ENCODE measurements around the gene TRIM67. TPM values are rescaled to one million over a fixed set of nuclear protein-coding genes. Genes with fewer than 3 reads are reported as not detected.
A peak's percentile ranks its signal among the peaks of the same experiment; 100 is the strongest.

The TRIM67 gene
- total RNA-seq, 1 experiment from 2014 or later: not detected

DNA sequence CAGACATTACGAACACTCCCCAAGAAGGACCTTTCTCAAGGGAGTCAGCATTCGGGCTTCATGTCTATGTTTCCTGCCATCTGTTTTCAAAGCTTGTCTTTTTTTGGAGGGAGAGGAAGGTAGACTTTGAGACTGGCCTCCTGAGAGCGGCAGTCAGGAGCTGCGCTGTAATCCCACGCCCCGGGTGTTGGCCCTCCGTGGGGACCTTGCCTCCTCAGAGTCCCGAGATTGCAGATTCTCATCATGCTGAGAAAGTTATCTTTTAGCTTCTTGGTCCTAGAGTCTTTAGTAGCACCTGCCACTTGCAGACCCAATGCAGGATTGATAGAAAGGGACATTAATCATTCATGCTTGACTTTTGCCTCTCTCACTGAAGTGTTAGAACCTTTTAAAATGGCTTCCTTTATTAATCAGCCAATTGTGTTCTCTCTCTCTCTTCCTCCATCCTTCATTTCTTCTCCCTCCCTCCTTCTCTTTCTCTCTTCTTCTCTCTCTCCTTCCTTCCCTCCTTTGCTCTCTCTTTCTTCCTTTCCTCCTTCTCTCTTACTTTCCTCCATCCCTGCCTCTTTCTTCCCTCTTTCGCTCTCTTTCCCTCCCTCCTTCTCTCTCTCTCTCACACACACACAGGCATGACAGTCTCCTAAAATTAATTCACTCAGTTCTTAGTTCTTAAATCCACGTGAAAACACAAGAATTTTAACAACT, 54.0 kb downstream of the TRIM67 start (continued):
- TF ChIP-seq, protein P1, sequence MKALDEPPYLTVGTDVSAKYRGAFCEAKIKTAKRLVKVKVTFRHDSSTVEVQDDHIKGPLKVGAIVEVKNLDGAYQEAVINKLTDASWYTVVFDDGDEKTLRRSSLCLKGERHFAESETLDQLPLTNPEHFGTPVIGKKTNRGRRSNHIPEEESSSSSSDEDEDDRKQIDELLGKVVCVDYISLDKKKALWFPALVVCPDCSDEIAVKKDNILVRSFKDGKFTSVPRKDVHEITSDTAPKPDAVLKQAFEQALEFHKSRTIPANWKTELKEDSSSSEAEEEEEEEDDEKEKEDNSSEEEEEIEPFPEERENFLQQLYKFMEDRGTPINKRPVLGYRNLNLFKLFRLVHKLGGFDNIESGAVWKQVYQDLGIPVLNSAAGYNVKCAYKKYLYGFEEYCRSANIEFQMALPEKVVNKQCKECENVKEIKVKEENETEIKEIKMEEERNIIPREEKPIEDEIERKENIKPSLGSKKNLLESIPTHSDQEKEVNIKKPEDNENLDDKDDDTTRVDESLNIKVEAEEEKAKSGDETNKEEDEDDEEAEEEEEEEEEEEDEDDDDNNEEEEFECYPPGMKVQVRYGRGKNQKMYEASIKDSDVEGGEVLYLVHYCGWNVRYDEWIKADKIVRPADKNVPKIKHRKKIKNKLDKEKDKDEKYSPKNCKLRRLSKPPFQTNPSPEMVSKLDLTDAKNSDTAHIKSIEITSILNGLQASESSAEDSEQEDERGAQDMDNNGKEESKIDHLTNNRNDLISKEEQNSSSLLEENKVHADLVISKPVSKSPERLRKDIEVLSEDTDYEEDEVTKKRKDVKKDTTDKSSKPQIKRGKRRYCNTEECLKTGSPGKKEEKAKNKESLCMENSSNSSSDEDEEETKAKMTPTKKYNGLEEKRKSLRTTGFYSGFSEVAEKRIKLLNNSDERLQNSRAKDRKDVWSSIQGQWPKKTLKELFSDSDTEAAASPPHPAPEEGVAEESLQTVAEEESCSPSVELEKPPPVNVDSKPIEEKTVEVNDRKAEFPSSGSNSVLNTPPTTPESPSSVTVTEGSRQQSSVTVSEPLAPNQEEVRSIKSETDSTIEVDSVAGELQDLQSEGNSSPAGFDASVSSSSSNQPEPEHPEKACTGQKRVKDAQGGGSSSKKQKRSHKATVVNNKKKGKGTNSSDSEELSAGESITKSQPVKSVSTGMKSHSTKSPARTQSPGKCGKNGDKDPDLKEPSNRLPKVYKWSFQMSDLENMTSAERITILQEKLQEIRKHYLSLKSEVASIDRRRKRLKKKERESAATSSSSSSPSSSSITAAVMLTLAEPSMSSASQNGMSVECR (CRISPR knock-in tag; IDR thresholded peaks at IDR 0.05; ENCODE audit: borderline replicate concordance): no peak
- TF ChIP-seq KAT7 (CRISPR knock-in tag; IDR thresholded peaks at IDR 0.05; ENCODE audit: borderline replicate concordance) (no peak), OVOL2 (CRISPR knock-in tag; IDR thresholded peaks at IDR 0.05; ENCODE audit: borderline replicate concordance) (no peak), ZNF263 (CRISPR knock-in tag; IDR thresholded peaks at IDR 0.05; ENCODE audit: low read depth) (no peak), ELF4 (CRISPR knock-in tag; IDR thresholded peaks at IDR 0.05; ENCODE audit: low read depth) (no peak)
- TF ChIP-seq, protein P2, sequence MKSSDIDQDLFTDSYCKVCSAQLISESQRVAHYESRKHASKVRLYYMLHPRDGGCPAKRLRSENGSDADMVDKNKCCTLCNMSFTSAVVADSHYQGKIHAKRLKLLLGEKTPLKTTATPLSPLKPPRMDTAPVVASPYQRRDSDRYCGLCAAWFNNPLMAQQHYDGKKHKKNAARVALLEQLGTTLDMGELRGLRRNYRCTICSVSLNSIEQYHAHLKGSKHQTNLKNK (CRISPR knock-in tag; IDR thresholded peaks at IDR 0.05): no peak

GRCh38 chr1:231216498-231216897, 54.6 kb downstream of the TRIM67 start:
- DNase-seq (ENCODE audit: low spot score): no peak
- no peaks in the 10 kb centered on the region for H3K36me3 Mint-ChIP-seq
- H3K9me3 Mint-ChIP-seq: no peaks in the 10 kb centered on the region
- peaks cover 90% of the 10 kb centered on the region for H3K27me3 Mint-ChIP-seq (ENCODE audit: low read depth)
- peaks cover 19% of the 10 kb centered on the region for H3K4me1 Mint-ChIP-seq
- ChIA-PET CTCF (no interaction called here), POLR2A (no interaction called here)
- H3K4me3 Mint-ChIP-seq: no peak overlapping the region
- no peak overlapping the region for H3K27ac Mint-ChIP-seq
- peak; percentile 43 for ATAC-seq
- no peak for TF ChIP-seq ZNF671 (CRISPR knock-in tag; IDR thresholded peaks at IDR 0.05)
- TF ChIP-seq, protein P3, sequence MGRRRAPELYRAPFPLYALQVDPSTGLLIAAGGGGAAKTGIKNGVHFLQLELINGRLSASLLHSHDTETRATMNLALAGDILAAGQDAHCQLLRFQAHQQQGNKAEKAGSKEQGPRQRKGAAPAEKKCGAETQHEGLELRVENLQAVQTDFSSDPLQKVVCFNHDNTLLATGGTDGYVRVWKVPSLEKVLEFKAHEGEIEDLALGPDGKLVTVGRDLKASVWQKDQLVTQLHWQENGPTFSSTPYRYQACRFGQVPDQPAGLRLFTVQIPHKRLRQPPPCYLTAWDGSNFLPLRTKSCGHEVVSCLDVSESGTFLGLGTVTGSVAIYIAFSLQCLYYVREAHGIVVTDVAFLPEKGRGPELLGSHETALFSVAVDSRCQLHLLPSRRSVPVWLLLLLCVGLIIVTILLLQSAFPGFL (CRISPR knock-in tag; IDR thresholded peaks at IDR 0.05; ENCODE audit: borderline replicate concordance): no peak
- no peak for TF ChIP-seq ERG (CRISPR knock-in tag; IDR thresholded peaks at IDR 0.05)
- TF ChIP-seq, protein P4, sequence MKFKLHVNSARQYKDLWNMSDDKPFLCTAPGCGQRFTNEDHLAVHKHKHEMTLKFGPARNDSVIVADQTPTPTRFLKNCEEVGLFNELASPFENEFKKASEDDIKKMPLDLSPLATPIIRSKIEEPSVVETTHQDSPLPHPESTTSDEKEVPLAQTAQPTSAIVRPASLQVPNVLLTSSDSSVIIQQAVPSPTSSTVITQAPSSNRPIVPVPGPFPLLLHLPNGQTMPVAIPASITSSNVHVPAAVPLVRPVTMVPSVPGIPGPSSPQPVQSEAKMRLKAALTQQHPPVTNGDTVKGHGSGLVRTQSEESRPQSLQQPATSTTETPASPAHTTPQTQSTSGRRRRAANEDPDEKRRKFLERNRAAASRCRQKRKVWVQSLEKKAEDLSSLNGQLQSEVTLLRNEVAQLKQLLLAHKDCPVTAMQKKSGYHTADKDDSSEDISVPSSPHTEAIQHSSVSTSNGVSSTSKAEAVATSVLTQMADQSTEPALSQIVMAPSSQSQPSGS (CRISPR knock-in tag; IDR thresholded peaks at IDR 0.05; ENCODE audit: borderline replicate concordance, low read depth): no peak
- no peak for TF ChIP-seq NFATC4 (CRISPR knock-in tag; IDR thresholded peaks at IDR 0.05)
- no peak for TF ChIP-seq USF1 (CRISPR knock-in tag; IDR thresholded peaks at IDR 0.05)
- TF ChIP-seq ZSCAN18 (CRISPR knock-in tag; IDR thresholded peaks at IDR 0.05): no peak
- no peak for TF ChIP-seq MYBL2 (CRISPR knock-in tag; IDR thresholded peaks at IDR 0.05)
- no peak for TF ChIP-seq ETV6 (CRISPR knock-in tag; IDR thresholded peaks at IDR 0.05)
- no peak for TF ChIP-seq CREB1 (CRISPR knock-in tag; IDR thresholded peaks at IDR 0.05)
- TF ChIP-seq, protein P5, sequence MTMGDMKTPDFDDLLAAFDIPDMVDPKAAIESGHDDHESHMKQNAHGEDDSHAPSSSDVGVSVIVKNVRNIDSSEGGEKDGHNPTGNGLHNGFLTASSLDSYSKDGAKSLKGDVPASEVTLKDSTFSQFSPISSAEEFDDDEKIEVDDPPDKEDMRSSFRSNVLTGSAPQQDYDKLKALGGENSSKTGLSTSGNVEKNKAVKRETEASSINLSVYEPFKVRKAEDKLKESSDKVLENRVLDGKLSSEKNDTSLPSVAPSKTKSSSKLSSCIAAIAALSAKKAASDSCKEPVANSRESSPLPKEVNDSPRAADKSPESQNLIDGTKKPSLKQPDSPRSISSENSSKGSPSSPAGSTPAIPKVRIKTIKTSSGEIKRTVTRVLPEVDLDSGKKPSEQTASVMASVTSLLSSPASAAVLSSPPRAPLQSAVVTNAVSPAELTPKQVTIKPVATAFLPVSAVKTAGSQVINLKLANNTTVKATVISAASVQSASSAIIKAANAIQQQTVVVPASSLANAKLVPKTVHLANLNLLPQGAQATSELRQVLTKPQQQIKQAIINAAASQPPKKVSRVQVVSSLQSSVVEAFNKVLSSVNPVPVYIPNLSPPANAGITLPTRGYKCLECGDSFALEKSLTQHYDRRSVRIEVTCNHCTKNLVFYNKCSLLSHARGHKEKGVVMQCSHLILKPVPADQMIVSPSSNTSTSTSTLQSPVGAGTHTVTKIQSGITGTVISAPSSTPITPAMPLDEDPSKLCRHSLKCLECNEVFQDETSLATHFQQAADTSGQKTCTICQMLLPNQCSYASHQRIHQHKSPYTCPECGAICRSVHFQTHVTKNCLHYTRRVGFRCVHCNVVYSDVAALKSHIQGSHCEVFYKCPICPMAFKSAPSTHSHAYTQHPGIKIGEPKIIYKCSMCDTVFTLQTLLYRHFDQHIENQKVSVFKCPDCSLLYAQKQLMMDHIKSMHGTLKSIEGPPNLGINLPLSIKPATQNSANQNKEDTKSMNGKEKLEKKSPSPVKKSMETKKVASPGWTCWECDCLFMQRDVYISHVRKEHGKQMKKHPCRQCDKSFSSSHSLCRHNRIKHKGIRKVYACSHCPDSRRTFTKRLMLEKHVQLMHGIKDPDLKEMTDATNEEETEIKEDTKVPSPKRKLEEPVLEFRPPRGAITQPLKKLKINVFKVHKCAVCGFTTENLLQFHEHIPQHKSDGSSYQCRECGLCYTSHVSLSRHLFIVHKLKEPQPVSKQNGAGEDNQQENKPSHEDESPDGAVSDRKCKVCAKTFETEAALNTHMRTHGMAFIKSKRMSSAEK (CRISPR knock-in tag; IDR thresholded peaks at IDR 0.05; ENCODE audit: borderline replicate concordance): no peak
- TF ChIP-seq OVOL2 (CRISPR knock-in tag; IDR thresholded peaks at IDR 0.05; ENCODE audit: borderline replicate concordance): no peak
- TF ChIP-seq FOXJ3 (CRISPR knock-in tag; IDR thresholded peaks at IDR 0.05; ENCODE audit: borderline replicate concordance): no peak
